HCT116 (cell line): ENCODE measurements around the gene KCNJ14. TPM values are rescaled to one million over a fixed set of nuclear protein-coding genes. Genes with fewer than 3 reads are reported as not detected.

Source experiments
- ATAC-seq: fragments of 200-7000 bp; cut with Tn5 transposase; 2 replicates; pipeline ENCODE4 v1.9.1; 2020; ENCODE audit warnings: mild to moderate bottlenecking, moderate library complexity
- BruUV-seq: library from RNA; stranded (reverse); fragments of 400-500 nt; replicated peaks from 2 replicates; lab custom pipeline; 2021; lab: Mats Ljungman, UMichigan
- CTCF ChIA-PET: fragments of 300-600 bp; sonication (Branson Sonifier 250); formaldehyde crosslinking; loops from one replicate; lab custom pipeline; 2021; ENCODE audit warnings: antibody characterized with exemption; lab: Charles Lee
- POLR2A ChIA-PET: fragments of 300-600, 350-600 bp; sonication (Branson Sonifier 250); formaldehyde crosslinking; loops from one replicate; lab custom pipeline; 2021; ENCODE audit warnings: antibody characterized with exemption; lab: Charles Lee
- RAD21 ChIA-PET, 2 experiments: fragments of 300-600 bp; sonication (Branson Sonifier 250); formaldehyde crosslinking; loops; one replicate each; lab custom pipeline; 2023; ENCODE audit warnings: low total read pairs in 2 of 2; ENCODE audit not compliant: uncharacterized antibody in 2 of 2, unreplicated experiment in 2 of 2, low non-redundant PET in 1 of 2; lab: Charles Lee
- DNase-seq: peaks from one replicate; pipeline ENCODE4 v3.0.0-alpha.2; 2010; ENCODE audit warnings: low read depth, low spot score
- H2AFZ ChIP-seq: fragments of 200-600 bp; shearing (Covaris generic), sonication (generic); 2 replicates; pipeline ENCODE4 v1.6.1; 2017; ENCODE audit warnings: low read depth, mixed run types, mixed read lengths, antibody characterized with exemption, low read length; ENCODE audit not compliant: poor library complexity, severe bottlenecking
- H3K27ac ChIP-seq: 2 replicates; pipeline ENCODE4 v1.5.1; 2012; ENCODE audit warnings: low read depth, low read length
- H3K27me3 ChIP-seq: fragments of 200-600 bp; sonication (generic); 2 replicates; pipeline ENCODE4 v1.6.1; 2016; ENCODE audit warnings: mixed run types, low read length, mixed read lengths; ENCODE audit not compliant: insufficient read depth
- H3K36me3 ChIP-seq, 2 experiments: fragments of 200-500 bp in 1 of 2; fragments of 200-600 bp in 1 of 2; sonication (Bioruptor generic) in 1 of 2; sonication (generic) in 1 of 2; 2 replicates each; pipeline versions ENCODE4 v1.5.1 to v1.6.1; 2014 to 2016; ENCODE audit warnings: low read length in 2 of 2, inconsistent platforms in 1 of 2, mixed read lengths in 1 of 2, mixed run types in 1 of 2; ENCODE audit not compliant: insufficient read depth in 2 of 2, control insufficient read depth in 1 of 2
- H3K4me1 ChIP-seq, 2 experiments: fragments of 200-600 bp in 1 of 2; sonication (generic) in 1 of 2; 2 replicates each; pipeline versions ENCODE4 v1.5.1 to v1.6.1; 2012 to 2017; ENCODE audit warnings: low read length in 2 of 2, inconsistent platforms in 1 of 2, mild to moderate bottlenecking in 1 of 2, mixed read lengths in 1 of 2, mixed run types in 1 of 2, moderate library complexity in 1 of 2; ENCODE audit not compliant: insufficient read depth in 2 of 2, control insufficient read depth in 1 of 2
- H3K4me2 ChIP-seq: fragments of 200-600 bp; sonication (generic); 2 replicates; pipeline ENCODE4 v1.6.1; 2017; ENCODE audit warnings: mixed run types, low read length, mixed read lengths
- H3K4me3 ChIP-seq, 2 experiments: fragments of 200-600 bp in 1 of 2; sonication (generic) in 1 of 2; replicated peaks in 1 of 2; 2 replicates each; pipeline ENCODE4 v1.5.1; 2011 to 2016; ENCODE audit warnings: low read length in 2 of 2, control low read depth in 1 of 2, low read depth in 1 of 2, mild to moderate bottlenecking in 1 of 2, mixed read lengths in 1 of 2, mixed run types in 1 of 2
- H3K79me2 ChIP-seq: fragments of 200-600 bp; sonication (generic); 2 replicates; pipeline ENCODE4 v1.6.1; 2017; ENCODE audit warnings: mild to moderate bottlenecking, mixed run types, low read length, moderate library complexity, mixed read lengths; ENCODE audit not compliant: insufficient read depth
- H3K9ac ChIP-seq: fragments of 200-600 bp; sonication (generic); 2 replicates; pipeline ENCODE4 v1.6.1; 2016; ENCODE audit warnings: low read length, mixed read lengths
- H3K9me2 ChIP-seq: fragments of 200-600 bp; sonication (generic), shearing (Covaris generic); 2 replicates; pipeline ENCODE4 v1.6.1; 2017; ENCODE audit warnings: mixed run types, mild to moderate bottlenecking, moderate library complexity; ENCODE audit not compliant: insufficient read depth
- H3K9me3 ChIP-seq, 2 experiments: fragments of 200-500 bp in 1 of 2; fragments of 200-600 bp in 1 of 2; sonication (Bioruptor generic) in 1 of 2; sonication (generic) in 1 of 2; 2 replicates each; pipeline ENCODE4 v1.6.1; 2014 to 2017; ENCODE audit warnings: low read length in 2 of 2, mixed read lengths in 2 of 2, inconsistent platforms in 1 of 2, low read depth in 1 of 2, mild to moderate bottlenecking in 1 of 2, mixed run types in 1 of 2, moderate library complexity in 1 of 2; ENCODE audit not compliant: control insufficient read depth in 1 of 2, insufficient read depth in 1 of 2
- H4K20me1 ChIP-seq: fragments of 200-600 bp; sonication (generic), shearing (Covaris generic); 2 replicates; pipeline ENCODE4 v1.6.1; 2017; ENCODE audit warnings: mixed run types, mild to moderate bottlenecking, moderate library complexity; ENCODE audit not compliant: insufficient read depth
- ATF3 ChIP-seq: IDR thresholded peaks from 2 replicates; pipeline ENCODE4 v1.6.1; 2012
- EGR1 ChIP-seq: IDR thresholded peaks from 2 replicates; pipeline ENCODE4 v1.6.1; 2012; ENCODE audit warnings: low read depth
- ELF1 ChIP-seq: IDR thresholded peaks from 2 replicates; pipeline ENCODE4 v1.6.1; 2012; ENCODE audit warnings: low read depth, borderline replicate concordance
- EZH2phosphoT487 ChIP-seq: fragments of 200-600 bp; IDR thresholded peaks from 2 replicates; pipeline ENCODE4 v1.6.1; 2018; ENCODE audit warnings: antibody characterized with exemption, borderline replicate concordance
- JUND ChIP-seq: IDR thresholded peaks from 2 replicates; pipeline ENCODE4 v1.6.1; 2012
- POLR2A ChIP-seq: IDR thresholded peaks from 2 replicates; pipeline ENCODE4 v1.7.0; 2011; ENCODE audit warnings: borderline replicate concordance; ENCODE audit not compliant: insufficient read depth, insufficient read length; ENCODE audit errors: extremely low read depth
- POLR2AphosphoS5 ChIP-seq: IDR thresholded peaks from 2 replicates; pipeline ENCODE4 v1.6.1; 2011; ENCODE audit warnings: mild to moderate bottlenecking, low read depth, low read length, moderate library complexity
- REST ChIP-seq: IDR thresholded peaks from 2 replicates; pipeline ENCODE4 v1.6.1; 2012; ENCODE audit warnings: low read depth
- TCF7L2 ChIP-seq: IDR thresholded peaks from 2 replicates; pipeline ENCODE4 v1.7.0; 2011; ENCODE audit warnings: borderline replicate concordance, inconsistent platforms; ENCODE audit not compliant: insufficient read depth, insufficient read length; ENCODE audit errors: extremely low read depth
- ZBTB33 ChIP-seq: IDR thresholded peaks from 2 replicates; pipeline ENCODE4 v1.6.1; 2011; ENCODE audit warnings: mild to moderate bottlenecking, low read length, moderate library complexity; ENCODE audit not compliant: insufficient replicate concordance; ENCODE audit errors: extremely low read depth
- ZFX ChIP-seq: fragments of 450-650 bp; IDR thresholded peaks from 2 replicates; pipeline ENCODE4 v1.6.1; 2017
- ZNF274 ChIP-seq: fragments of 200-500 bp; sonication (Bioruptor generic); IDR thresholded peaks from 2 replicates; pipeline ENCODE4 v1.6.1; 2014; ENCODE audit warnings: mild to moderate bottlenecking, low read depth, low read length, inconsistent platforms
- intact Hi-C: fragments of 100-400 bp; cut with micrococcal nuclease; formaldehyde crosslinking; loops from 2 replicates; pipeline ENCODE4 v1.10.0; 2022
- total RNA-seq: library from RNA; stranded (reverse); gene quantifications from one replicate; pipeline ENCODE4 v1.2.1, GENCODE V29; 2021; ENCODE audit not compliant: unreplicated experiment

The KCNJ14 gene
- total RNA-seq, 1 experiment from 2014 or later: 2.5 TPM

- Histone ChIP-seq H3K27me3 (no peaks in the 10 kb centered on the region), H3K9me3 (no peaks in the 10 kb centered on the region), H3K4me3 (no peak overlapping the region), H3K4me1 (peaks cover 8 to 20% of the 10 kb centered on the region in 2 experiments), H3K4me2 (no peak overlapping the region), H3K9me2 (no peaks in the 10 kb centered on the region), H3K9ac (no peak overlapping the region), H2AFZ (no peak overlapping the region), H3K36me3 (peaks cover 4 to 8% of the 10 kb centered on the region in 2 experiments; a peak in 3 of 4 replicates), H3K27ac (no peak overlapping the region), H4K20me1 (no peaks in the 10 kb centered on the region), H3K79me2 (peaks cover 15% of the 10 kb centered on the region)
- CTCF ChIA-PET: no interaction called here
- intact Hi-C loops: no loop called here
- POLR2A ChIA-PET: no interaction called here
- RAD21 ChIA-PET: no interaction called here
- DNase-seq: no peak
- ATAC-seq: no peak
- TF ChIP-seq JUND (no peak), POLR2A (no peak), ZFX (no peak), ZBTB33 (no peak), TCF7L2 (no peak), POLR2AphosphoS5 (no peak), REST (no peak), EZH2phosphoT487 (no peak), ATF3 (no peak), ZNF274 (no peak), ELF1 (no peak), EGR1 (no peak)
- BruUV-seq: no TSS peak
Measured at GRCh38 chr19:48442116-48443035, 13.0 kb upstream of the KCNJ14 start.
